GM19468 (cell line): Measurements from ENCODE around the gene GDPD4.

ENCODE experiments used
- ATAC-seq: cut with Tn5 transposase; IDR thresholded peaks from one replicate; pipeline ENCODE4 v1.9.1; 2021; ENCODE audit warnings: mild to moderate bottlenecking, moderate library complexity, moderate number of reproducible peaks; ENCODE audit not compliant: unreplicated experiment; ENCODE audit errors: extremely low read depth

GDPD4 gene

DNA sequence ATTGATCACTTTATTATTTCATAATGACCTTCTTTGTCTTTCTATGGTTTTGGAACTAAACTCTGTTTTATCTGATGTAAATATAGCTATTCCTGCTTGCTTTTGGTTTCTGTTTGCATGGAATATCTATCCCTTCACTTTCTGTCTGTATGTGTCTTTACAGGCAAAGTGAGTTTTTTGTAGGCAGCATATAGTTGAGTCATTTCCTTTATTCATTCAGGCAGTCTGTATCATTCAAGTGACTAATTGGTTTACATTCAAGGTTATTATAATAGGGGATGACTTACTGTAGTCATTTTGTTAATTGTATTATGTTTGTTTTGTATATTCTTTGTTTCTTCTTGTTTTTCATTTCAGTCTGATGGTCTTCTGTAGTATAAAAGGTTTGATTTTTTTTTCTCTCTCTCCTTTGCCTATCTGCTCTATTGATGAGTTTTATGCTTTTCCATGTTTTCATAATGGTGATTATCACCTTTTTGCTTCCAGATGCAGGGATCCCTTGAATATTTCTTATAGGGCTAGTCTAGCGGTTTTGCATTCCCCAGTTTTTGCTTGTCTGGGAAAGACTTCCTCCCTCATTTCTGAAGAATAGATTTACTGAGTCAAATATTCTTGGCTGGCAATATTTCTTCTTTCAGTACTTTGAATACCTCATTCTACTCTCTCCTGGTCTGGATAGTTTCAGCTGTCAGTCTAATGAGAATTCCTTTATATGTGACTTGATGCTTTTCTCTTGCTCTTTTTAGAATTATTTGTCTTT lies 50.4 kb downstream of the GDPD4 start:
- no peak for ATAC-seq

- ATAC-seq, result no peak
These were observed 52.1 kb downstream of the GDPD4 start for GRCh38 chr11:77249427-77249826.

DNA sequence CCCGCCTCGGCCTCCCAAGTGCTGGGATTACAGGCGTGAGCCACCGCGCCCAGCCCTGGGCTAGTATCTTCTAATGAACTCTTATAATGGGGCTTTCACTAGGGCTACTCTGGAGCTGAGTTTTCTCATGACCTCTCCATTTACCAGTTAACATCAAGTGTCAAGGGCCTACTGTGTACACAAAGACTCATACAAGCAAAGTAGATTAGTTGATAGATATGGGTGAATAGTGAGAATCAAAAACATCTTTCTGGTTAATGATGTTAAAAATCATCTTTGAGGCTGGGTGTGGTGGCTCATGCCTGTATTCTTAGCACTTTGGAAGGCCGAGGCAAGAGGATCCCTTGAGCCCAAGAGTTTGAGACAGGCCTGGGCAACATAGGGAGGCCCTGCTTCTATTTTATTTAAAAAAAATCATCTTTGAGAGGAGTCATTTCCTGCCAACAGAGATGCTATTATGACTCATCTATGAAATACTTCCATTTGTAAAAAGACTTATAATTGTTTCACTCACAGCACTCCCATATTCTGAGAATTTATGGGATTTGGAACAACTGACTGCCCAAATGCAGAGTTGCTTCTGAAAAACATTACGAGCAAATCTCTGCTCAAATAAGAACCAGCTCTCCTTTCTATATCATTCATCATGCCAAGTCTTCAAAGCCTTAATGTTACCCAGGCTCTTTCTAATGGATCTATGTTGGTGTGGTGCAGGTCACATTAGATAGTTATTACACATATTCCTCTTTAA lies 57.0 kb downstream of the GDPD4 start:
- ATAC-seq, result no peak

DNA sequence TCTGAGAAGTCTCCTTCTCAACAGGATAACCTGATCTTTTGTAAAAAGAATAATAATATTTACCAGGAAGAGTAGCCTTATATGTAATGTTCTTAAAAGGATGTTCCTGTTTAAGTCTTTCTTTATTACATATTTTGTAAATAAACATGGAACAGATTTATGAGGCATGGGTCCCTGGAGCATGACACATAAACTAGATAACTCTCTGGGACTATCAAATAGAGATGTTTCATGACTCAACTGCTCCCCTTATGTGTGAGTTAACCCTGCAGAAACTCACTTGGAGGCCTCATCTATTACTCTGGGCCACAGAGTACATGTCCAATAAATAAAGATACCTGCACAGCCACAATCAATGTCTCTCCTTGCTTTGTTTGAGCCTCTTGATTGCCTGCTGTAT lies 64.6 kb downstream of the GDPD4 start:
- ATAC-seq, result no peak

DNA sequence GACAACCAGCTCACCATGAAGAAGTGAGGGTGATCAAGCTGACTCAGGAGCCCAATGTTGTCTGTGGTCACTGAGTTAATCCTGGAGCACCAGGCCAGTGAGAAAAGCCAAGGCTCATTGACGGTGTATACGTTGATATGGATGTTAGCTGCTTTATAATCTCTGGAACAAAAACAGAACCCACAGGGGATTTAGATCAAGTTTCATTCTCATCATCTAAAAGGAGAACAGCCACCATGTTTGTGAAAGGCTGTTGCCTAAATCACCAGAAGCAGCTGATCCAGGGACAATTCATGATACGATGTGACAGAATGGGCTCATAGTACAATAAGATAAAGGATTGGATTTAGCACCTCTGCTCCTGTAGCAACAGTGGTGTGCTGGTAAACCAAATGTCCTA lies 68.5 kb downstream of the GDPD4 start:
- ATAC-seq, result no peak

- no peak for ATAC-seq
These were observed 69.2 kb downstream of the GDPD4 start for GRCh38 chr11:77232242-77232641.

- no peak for ATAC-seq
These were observed 69.7 kb downstream of the GDPD4 start for GRCh38 chr11:77231800-77232199.

DNA sequence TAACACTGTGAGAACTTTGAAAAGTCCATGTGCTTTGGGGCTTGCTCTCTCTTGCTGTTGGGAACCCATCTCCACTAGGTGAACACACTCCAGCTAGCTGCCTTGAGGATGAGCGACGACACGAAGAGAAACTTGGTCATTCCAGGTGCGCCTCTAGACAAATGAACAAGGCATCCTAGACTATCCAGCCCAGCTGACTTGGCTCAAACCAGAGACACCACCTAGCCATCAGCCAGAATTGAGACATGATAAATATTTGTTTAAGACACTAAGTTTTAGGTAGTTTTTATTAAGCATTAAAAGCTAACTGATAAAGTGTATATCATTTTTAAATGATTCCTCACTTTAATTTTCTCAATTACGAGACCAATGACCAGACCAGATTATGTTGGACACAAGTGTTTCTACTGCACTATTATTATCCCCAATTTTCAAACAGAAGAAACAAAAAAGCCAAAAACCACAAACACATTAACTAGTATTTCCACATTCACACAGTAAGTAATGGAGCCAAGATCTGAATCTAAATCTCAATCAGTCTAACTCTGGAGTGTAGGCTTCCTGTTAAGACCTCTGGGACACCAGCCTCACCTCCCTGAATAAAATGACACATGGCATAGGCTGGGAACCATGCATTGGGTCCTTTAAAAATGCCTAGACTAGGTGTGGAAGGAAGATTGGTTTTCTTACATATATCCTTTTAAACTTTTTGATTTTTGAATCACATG lies 70.4 kb downstream of the GDPD4 start:
- no peak for ATAC-seq

DNA sequence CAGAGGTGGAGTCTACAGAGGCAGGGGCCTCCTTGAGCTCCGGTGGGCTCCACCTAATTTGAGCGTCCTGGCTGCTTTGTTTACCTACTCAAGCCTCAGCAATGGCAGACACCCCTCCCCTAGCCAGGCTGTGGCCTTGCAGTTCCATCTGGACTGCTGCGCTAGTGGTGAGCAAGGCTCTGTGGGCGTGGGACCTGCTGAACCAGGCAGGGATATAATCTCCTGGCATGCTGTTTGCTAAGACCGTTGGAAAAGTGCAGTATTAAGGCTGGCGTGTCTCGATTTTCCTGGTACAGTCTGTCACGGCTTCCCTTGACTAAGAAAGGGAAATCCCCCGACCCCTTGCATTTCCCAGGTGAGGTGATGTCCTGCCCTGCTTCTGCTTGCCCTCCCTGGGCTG lies 77.7 kb downstream of the GDPD4 start:
- no peak for ATAC-seq

- ATAC-seq, result no peak
These were observed 84.3 kb downstream of the GDPD4 start for GRCh38 chr11:77217156-77217555.

DNA sequence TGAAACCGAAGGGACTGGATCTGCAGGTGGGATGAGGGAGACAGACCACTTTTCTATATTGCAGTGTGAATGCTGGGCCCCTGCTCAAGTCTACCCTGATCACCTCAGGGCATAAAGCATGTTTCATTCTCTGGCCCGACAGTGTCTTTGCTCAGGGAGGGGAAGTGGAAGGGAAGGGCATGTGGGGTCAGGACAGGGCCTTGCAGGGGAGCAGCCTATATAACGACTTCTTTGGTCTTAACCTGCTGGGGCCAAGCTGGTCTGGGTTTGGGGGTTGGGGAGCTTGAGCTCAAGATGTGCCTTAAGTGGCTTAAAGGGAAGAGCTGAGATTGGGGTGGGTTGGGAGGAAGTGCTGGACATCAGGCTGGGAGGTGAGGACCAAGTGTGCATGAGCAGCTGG lies 86.4 kb downstream of the GDPD4 start:
- ATAC-seq, result no peak

GRCh38 chr11:77214557-77214956 lies 86.9 kb downstream of the GDPD4 start:
- ATAC-seq, result no peak

DNA sequence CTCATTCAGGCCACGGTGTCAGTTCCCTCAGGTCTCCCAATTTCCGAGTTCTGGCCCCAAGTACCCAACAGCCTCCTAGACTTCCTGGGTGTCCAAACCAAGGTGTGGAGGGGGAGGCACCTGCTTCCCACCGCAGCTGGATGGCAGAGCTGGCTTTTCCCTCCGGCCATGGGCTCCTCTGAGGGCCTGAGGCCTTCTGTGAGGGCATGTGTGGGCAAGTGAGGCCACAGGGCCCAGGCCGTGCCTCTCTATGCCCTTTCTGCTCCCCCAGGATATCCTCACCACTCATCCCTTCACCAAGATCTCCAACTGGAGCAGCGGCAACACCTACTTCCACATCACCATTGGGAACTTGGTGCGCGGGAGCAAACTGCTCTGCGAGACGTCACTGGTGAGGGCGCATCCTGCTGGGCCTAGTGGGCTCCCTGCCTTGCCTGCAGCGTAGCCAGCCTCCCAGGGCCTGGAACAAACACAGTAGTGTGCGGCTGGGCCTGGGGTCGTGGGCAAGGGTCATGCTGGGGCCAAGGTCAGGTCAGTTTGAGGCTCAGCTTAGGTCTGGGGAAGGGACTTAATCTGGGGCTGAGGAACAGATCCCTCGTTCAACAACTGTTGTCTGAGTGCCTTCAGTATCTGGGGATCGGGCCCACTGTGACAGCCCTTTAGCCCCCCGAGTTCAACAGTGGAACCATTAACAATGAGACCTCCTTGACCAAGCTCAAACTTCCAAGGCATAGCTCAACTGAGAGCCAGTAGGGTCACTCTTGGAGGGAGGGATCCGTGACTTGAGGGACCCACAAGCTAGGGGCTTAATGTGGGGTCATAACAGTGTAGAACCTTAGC lies 87.7 kb downstream of the GDPD4 start:
- ATAC-seq, result no peak

GRCh38 chr11:77213029-77213579 lies 88.4 kb downstream of the GDPD4 start:
- no peak for ATAC-seq

GRCh38 chr11:77212314-77213007 lies 89.0 kb downstream of the GDPD4 start:
- ATAC-seq, result no peak

DNA sequence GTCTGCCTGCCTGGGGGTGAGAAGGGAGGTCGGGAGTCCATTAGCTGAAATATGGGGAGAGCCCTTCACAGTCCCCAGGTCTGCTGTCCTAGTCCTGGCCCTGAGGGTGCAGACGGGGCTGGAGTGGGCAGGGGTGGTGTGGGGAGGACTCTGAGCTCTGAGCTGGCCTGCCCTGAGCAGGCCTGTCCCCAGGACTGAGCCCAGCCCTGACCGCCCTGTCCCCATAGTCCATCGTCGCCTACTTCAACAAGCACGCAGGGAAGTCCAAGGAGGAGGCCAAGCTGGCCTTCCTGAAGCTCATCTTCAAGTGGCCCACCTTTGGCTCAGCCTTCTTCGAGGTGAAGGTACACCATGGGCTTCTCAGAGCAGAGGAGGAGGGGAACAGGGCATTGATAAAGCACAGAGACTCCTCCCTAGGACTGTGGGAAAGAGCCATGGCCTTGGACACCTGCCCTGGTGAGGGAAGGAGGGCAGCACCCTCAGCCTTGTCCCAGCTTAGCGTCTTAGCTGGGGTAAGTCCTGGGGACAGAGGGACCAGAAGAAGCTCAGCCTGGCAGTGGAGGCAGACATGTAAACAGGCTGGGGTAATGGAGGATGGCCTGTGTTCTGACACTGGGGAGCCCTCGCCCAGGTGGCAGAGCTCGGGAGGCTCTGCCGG lies 89.8 kb downstream of the GDPD4 start:
- no peak for ATAC-seq

DNA sequence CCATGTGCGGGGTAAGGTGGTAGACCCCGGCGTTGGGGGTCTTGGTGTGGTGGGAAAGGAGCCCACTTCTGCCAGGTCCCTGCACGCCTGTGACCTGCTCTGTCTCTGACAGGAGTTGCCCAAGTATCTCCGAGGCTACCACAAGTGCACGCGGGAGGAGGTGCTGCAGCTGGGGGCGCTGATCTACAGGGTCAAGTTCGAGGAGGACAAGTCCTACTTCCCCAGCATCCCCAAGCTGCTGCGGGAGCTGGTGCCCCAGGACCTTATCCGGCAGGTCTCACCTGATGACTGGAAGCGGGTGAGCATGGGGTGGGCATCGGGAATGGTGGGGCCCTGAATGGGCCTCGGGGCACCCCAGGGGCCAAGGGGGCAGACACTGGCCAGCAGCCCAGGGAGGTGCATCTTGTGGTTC lies 90.4 kb downstream of the GDPD4 start:
- no peak for ATAC-seq

DNA sequence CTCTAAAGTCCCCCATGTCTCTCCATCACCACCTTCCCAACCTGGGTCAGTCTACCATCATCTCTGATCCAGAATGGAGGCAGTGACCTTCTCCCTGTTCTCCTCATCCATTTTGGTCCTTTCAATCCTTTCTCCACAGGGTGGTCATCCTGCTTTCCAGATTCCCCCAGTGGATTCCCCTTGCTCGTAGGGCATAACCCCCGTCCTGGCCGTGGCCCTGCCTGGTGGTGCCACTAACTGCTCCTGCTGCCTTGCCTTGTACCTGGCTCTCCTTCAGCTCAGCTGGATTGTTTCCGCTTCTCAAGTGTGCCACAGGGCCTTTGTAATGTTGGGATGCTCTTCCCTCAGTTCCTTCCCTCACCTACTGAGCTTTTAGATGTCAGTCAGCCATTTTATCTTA lies 91.8 kb downstream of the GDPD4 start:
- ATAC-seq, result no peak

GRCh38 chr11:77208535-77208934 lies 93.0 kb downstream of the GDPD4 start:
- no peak for ATAC-seq
